Measurements from ENCODE around the gene GRHL3. TPM values are rescaled to one million over a fixed set of nuclear protein-coding genes. Genes with fewer than 3 reads are reported as not detected.

Gene GRHL3
- total and polyA plus RNA-seq, 10 of the 15 experiments (the other 5 are each of a cell fraction or from before 2014, with no cell fraction given), result 0.07 to 0.87 (median 0.34) TPM

DNA sequence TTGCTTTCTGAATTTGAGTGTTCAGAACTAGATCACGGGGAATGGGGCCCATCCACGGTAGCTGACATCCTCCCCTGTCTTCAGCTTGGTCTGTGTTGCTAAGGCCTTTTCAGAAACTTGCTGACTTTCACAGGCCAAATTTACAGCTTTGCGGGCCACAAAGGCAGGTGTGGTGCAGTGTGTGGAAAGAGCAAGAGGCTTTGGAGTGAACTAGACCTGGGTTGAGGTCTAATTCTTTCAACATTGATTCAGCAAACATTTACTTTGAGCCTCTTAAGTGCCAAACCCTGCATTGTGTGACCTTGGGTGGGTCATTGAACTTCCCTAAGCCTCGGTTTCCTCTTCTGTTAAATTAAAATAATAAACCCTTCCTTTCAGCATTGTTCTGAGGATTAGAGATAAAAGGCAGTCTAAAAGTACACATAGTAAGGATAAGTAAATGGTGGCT, 70.1 kb downstream of the GRHL3 start (continued):
- TF ChIP-seq USF2 (IDR thresholded peaks at IDR 0.05; ENCODE audit: borderline replicate concordance, low read depth, low read length) (no peak), SP1 (IDR thresholded peaks at IDR 0.05; ENCODE audit: low read depth, low read length) (no peak), ZBTB11 (CRISPR knock-in tag; IDR thresholded peaks at IDR 0.05) (no peak), JUNB (IDR thresholded peaks at IDR 0.05) (no peak), SREBF1 (IDR thresholded peaks at IDR 0.05; ENCODE audit: low read length) (no peak), ZBED1 (IDR thresholded peaks at IDR 0.05; ENCODE audit: borderline replicate concordance) (no peak), ZNF217 (IDR thresholded peaks at IDR 0.05) (no peak)
- TF ChIP-seq, protein P1, sequence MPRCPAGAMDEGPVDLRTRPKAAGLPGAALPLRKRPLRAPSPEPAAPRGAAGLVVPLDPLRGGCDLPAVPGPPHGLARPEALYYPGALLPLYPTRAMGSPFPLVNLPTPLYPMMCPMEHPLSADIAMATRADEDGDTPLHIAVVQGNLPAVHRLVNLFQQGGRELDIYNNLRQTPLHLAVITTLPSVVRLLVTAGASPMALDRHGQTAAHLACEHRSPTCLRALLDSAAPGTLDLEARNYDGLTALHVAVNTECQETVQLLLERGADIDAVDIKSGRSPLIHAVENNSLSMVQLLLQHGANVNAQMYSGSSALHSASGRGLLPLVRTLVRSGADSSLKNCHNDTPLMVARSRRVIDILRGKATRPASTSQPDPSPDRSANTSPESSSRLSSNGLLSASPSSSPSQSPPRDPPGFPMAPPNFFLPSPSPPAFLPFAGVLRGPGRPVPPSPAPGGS (IDR thresholded peaks at IDR 0.05; ENCODE audit: borderline replicate concordance, insufficient read depth, low read depth, low read length, poor library complexity, severe bottlenecking), result no peak
